Ovary (tissue), 9 donors: ENCODE data around the gene LIN52. TPM values are rescaled to one million over a fixed set of nuclear protein-coding genes. Genes with fewer than 3 reads are reported as not detected.

Experiments
- DNase-seq, 5 donors: peaks; one replicate each; pipeline ENCODE4 v3.0.0-alpha.2; 2019 to 2020
- H3K27ac ChIP-seq, 2 donors: fragments of 200-600 bp; one replicate each; pipeline versions ENCODE4 v1.5.1 to v1.8.0; 2019 to 2022
- H3K27me3 ChIP-seq: fragments of 200-600 bp; one replicate; pipeline ENCODE4 v1.8.0; 2022
- H3K36me3 ChIP-seq: fragments of 200-600 bp; sonication (generic); one replicate; pipeline ENCODE4 v1.5.1; 2019
- H3K4me1 ChIP-seq: one replicate; pipeline ENCODE4 v1.8.1; 2013; ENCODE audit warnings: mild to moderate bottlenecking, moderate library complexity; ENCODE audit not compliant: insufficient read depth
- H3K4me3 ChIP-seq: fragments of 200-600 bp; sonication (generic); one replicate; pipeline ENCODE4 v1.5.1; 2017
- H3K9me3 ChIP-seq, 2 donors: fragments of 200-600 bp in 1 of 2; sonication (generic) in 1 of 2; one replicate each; pipeline versions ENCODE4 v1.5.1 to v1.8.1; 2013 to 2019; ENCODE audit warnings: mild to moderate bottlenecking in 1 of 2, moderate library complexity in 1 of 2
- CTCF ChIP-seq, 3 donors: fragments of 450-650 bp in 2 of 3; fragments of 200-600 bp in 1 of 3; IDR thresholded peaks; one replicate each; pipeline versions ENCODE4 v1.5.1 to v1.8.0; 2016 to 2022; ENCODE audit warnings: antibody characterized with exemption in 3 of 3, mild to moderate bottlenecking in 1 of 3
- EP300 ChIP-seq: sonication (generic); formaldehyde crosslinking; IDR thresholded peaks from one replicate; pipeline ENCODE4 v1.6.1; 2017; ENCODE audit warnings: antibody characterized with exemption
- POLR2A ChIP-seq: fragments of 450-650 bp; IDR thresholded peaks from one replicate; pipeline ENCODE4 v1.6.1; 2017; ENCODE audit warnings: antibody characterized with exemption, mild to moderate bottlenecking, moderate library complexity
- WGBS, 3 donors: extraction: QIAGEN DNeasy Blood & Tissue Kit in 1 of 3; methylation state at CpG; one replicate each; pipeline versions ENCODE4 v1.1.5 to v1.1.7; 2013 to 2017; 5-methylcytosine and 5-hydroxymethylcytosine counted together
- intact Hi-C, 4 donors: fragments of 100-400 bp; cut with DNase I; formaldehyde crosslinking; loops; one replicate each; pipeline versions ENCODE4 v1.11.0 to v1.15.1; 2022 to 2023
- polyA plus RNA-seq, 2 donors: library from polyadenylated mRNA; stranded (reverse); fragments of 200-250 nt in 1 of 2; fragments of 350-450 nt in 1 of 2; fragmentation: Illumina TruSeq in 1 of 2; extraction: RNeasy Lipid Tissue Mini Kit (QIAGEN cat#74804) in 1 of 2; gene quantifications; one replicate each; pipeline ENCODE4 v1.2.3, GENCODE V29; 2013 to 2014
- total RNA-seq, 7 donors: library from RNA; depleted of rRNA in 2 of 7; stranded (reverse); fragments of >200 nt in 2 of 7; fragmentation: NEBNext Ultra II Directional in 3 of 7; extraction: Animal tissue kit (Norgen Biotek cat#: 25700) in 3 of 7; gene quantifications; one replicate each; pipeline versions ENCODE4 v1.1.0 to v1.2.4, GENCODE V29; 2016 to 2023
- donor health status: DM: no; HTN: no; CAD: no; lungs with moderate emphysema.
- donor health status: DM: no; HTN: no; CAD: no.
- donor health status: Bipolar disorder and iron deficiency.
- donor health status: DM: yes; HTN: yes; CAD: no.
- donor health status: DM: no; HTN: no; CAD: no.
- donor health status: DM: yes; HTN: yes; CAD: no.

LIN52 gene
- total and polyA plus RNA-seq, 9 donors = 8.6 to 12.5 (median 10.0) TPM

- Histone ChIP-seq H3K36me3 (no peaks in the 10 kb centered on the region), H3K4me1 (no peaks in the 10 kb centered on the region), H3K4me3 (no peak overlapping the region), H3K27ac (no peak overlapping the region), H3K9me3 (no peaks in the 10 kb centered on the region), H3K27me3 (no peaks in the 10 kb centered on the region)
- intact Hi-C loops = no loop called here
- DNase-seq = no peak
- TF ChIP-seq CTCF (IDR thresholded peaks at IDR 0.05) (no peak), EP300 (no peak), POLR2A (no peak)
Measured at GRCh38 chr14:74202113-74202512, 117.4 kb downstream of the LIN52 start.

GRCh38 chr14:74203639-74204038 lies 118.9 kb downstream of the LIN52 start:
- no peaks in the 10 kb centered on the region for H3K4me1 ChIP-seq
- H3K27ac ChIP-seq = no peak overlapping the region
- H3K4me3 ChIP-seq = no peak overlapping the region
- no peaks in the 10 kb centered on the region for H3K36me3 ChIP-seq
- H3K27me3 ChIP-seq = no peaks in the 10 kb centered on the region
- no peak for TF ChIP-seq EP300
- TF ChIP-seq POLR2A = no peak
- TF ChIP-seq CTCF (IDR thresholded peaks at IDR 0.05) = no peak
- WGBS, 3 donors = 91 to 95% (median 93%) methylated on average over 8 of the region's 8 CpGs
- intact Hi-C loops = no loop called here
- no peak for DNase-seq
- H3K9me3 ChIP-seq = no peaks in the 10 kb centered on the region

- H3K27me3 ChIP-seq = no peaks in the 10 kb centered on the region
- no peaks in the 10 kb centered on the region for H3K36me3 ChIP-seq
- no peak overlapping the region for H3K27ac ChIP-seq
- no peak overlapping the region for H3K4me3 ChIP-seq
- WGBS, 3 donors = 76 to 90% (median 88%) methylated on average over 6 of the region's 6 CpGs
- intact Hi-C loops = no loop called here
- DNase-seq = no peak
- TF ChIP-seq CTCF (IDR thresholded peaks at IDR 0.05) (no peak), EP300 (no peak), POLR2A (no peak)
- no peaks in the 10 kb centered on the region for H3K9me3 ChIP-seq
- no peaks in the 10 kb centered on the region for H3K4me1 ChIP-seq
Measured at GRCh38 chr14:74204491-74204890, 119.7 kb downstream of the LIN52 start.

GRCh38 chr14:74205882-74206281 lies 121.1 kb downstream of the LIN52 start:
- intact Hi-C loops = no loop called here
- Histone ChIP-seq H3K4me1 (no peaks in the 10 kb centered on the region), H3K4me3 (no peak overlapping the region), H3K36me3 (no peaks in the 10 kb centered on the region), H3K27me3 (no peaks in the 10 kb centered on the region), H3K9me3 (no peaks in the 10 kb centered on the region), H3K27ac (no peak overlapping the region)
- TF ChIP-seq CTCF (IDR thresholded peaks at IDR 0.05) = no peak
- TF ChIP-seq EP300 = no peak
- no peak for TF ChIP-seq POLR2A
- DNase-seq = no peak
- WGBS, 3 donors = 73 to 89% (median 82%) methylated on average over 1 of the region's 1 CpG

GRCh38 chr14:74207943-74208342 lies 123.2 kb downstream of the LIN52 start:
- no peaks in the 10 kb centered on the region for H3K9me3 ChIP-seq
- H3K4me1 ChIP-seq = no peaks in the 10 kb centered on the region
- H3K27ac ChIP-seq = no peak overlapping the region
- H3K36me3 ChIP-seq = no peaks in the 10 kb centered on the region
- 72 to 78% (median 76%) methylated on average over 3 of the region's 3 CpGs for WGBS, 3 donors
- TF ChIP-seq POLR2A = no peak
- TF ChIP-seq EP300 = no peak
- TF ChIP-seq CTCF (IDR thresholded peaks at IDR 0.05) = no peak
- no peak overlapping the region for H3K4me3 ChIP-seq
- intact Hi-C loops = no loop called here
- H3K27me3 ChIP-seq = no peaks in the 10 kb centered on the region
- no peak for DNase-seq
